Measurements from ENCODE around the gene NCAPG.

The NCAPG gene

GRCh38 chr4:17894421-17894820 lies 83.6 kb downstream of the NCAPG start:
- Histone ChIP-seq H3K9ac (ENCODE audit: insufficient read length, low read depth) (no peak overlapping the region), H3K9me3 (ENCODE audit: insufficient read depth, low read length) (no peaks in the 10 kb centered on the region), H3K27me3 (ENCODE audit: insufficient read depth, insufficient read length) (no peaks in the 10 kb centered on the region), H3K36me3 (ENCODE audit: insufficient read depth, insufficient read length, low read length) (no peaks in the 10 kb centered on the region), H3K4me3 (ENCODE audit: insufficient read length, low read depth) (no peak overlapping the region), H3K4me1 (ENCODE audit: insufficient read depth, insufficient read length) (no peaks in the 10 kb centered on the region)
- no peak for DNase-seq (ENCODE audit: low read depth, low spot score)
- TF ChIP-seq YY1 (IDR thresholded peaks at IDR 0.05; ENCODE audit: insufficient read depth, insufficient read length) (no peak), SUZ12 (IDR thresholded peaks at IDR 0.05; ENCODE audit: extremely low read depth, insufficient read depth, insufficient read length) (no peak), ZNF274 (IDR thresholded peaks at IDR 0.05; ENCODE audit: low read depth, low read length) (no peak)

Measured in NT2/D1 (cell line).